ENCODE data around the gene TAS1R1. TPM values are rescaled to one million over a fixed set of nuclear protein-coding genes. Genes with fewer than 3 reads are reported as not detected.

The TAS1R1 gene
- total RNA-seq, 6 experiments from 2014 or later: 0.26 TPM; not detected in 5

DNA sequence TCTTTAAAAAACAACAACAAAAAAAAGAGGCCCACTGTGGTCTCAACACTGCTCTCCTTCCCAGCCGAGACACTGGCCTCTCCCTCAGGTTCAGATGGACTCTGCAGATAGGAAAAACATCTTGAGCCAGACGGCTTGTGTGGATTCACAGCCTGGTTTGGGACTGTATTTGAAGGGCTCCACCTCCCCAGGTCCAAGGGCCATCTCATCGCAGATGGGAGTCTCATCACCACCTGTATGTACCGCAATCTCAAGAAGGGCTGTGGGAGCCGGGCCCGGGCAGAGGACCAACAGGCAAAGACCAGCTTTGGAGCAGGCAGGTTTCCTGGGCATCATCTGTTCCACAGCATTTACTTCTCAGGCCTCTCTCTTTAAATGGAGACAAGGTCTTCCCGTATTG is 34.9 kb downstream of the TAS1R1 start:
- no peak for TF ChIP-seq POLR2A (IDR thresholded peaks at IDR 0.05)
- no peak for TF ChIP-seq CTCF (IDR thresholded peaks at IDR 0.05)
- WGBS (ENCODE audit: insufficient coverage, low coverage, low lambda C conversion rate, missing lambda C conversion rate): 59% methylated on average over 3 of the region's 7 CpGs
- intact Hi-C loops (cut with DNase I): no loop called here
- H3K27me3 ChIP-seq: no peaks in the 10 kb centered on the region
- DNase-seq: no peak
- H3K27ac ChIP-seq: no peak overlapping the region
- no peaks in the 10 kb centered on the region for H3K9me3 ChIP-seq
- no peak for ATAC-seq
- H3K4me3 ChIP-seq: no peak overlapping the region
- H3K36me3 ChIP-seq: peaks cover 0 to 65% (median 27%) of the 10 kb centered on the region in 4 donors
- H3K4me1 ChIP-seq: no peaks in the 10 kb centered on the region

- peaks cover 0 to 77% (median 37%) of the 10 kb centered on the region in 4 donors for H3K36me3 ChIP-seq
- no CpG with 5 or more reads among the region's 13 CpGs for WGBS (ENCODE audit: insufficient coverage, low coverage, low lambda C conversion rate, missing lambda C conversion rate)
- DNase-seq (no peak), ATAC-seq (peak in 3 of 4 donors; percentile 1 to 6 (median 6))
- no peaks in the 10 kb centered on the region for H3K27me3 ChIP-seq
- H3K4me3 ChIP-seq: no peak overlapping the region
- H3K27ac ChIP-seq: no peak overlapping the region
- TF ChIP-seq CTCF (IDR thresholded peaks at IDR 0.05) (no peak), POLR2A (IDR thresholded peaks at IDR 0.05) (no peak)
- intact Hi-C loops (cut with DNase I): no loop called here
- H3K4me1 ChIP-seq: peaks cover 0 to under 1% (median 0%) of the 10 kb centered on the region in 4 donors
- H3K9me3 ChIP-seq: no peaks in the 10 kb centered on the region
These were observed 36.1 kb downstream of the TAS1R1 start for GRCh38 chr1:6591222-6591621.

GRCh38 chr1:6591644-6592043 is 36.5 kb downstream of the TAS1R1 start:
- ATAC-seq: peak in 1 of 4 donors; percentile 1
- TF ChIP-seq POLR2A (IDR thresholded peaks at IDR 0.05) (no peak), CTCF (IDR thresholded peaks at IDR 0.05) (no peak)
- no peak for DNase-seq
- 80% methylated on average over 1 of the region's 6 CpGs for WGBS (ENCODE audit: insufficient coverage, low coverage, low lambda C conversion rate, missing lambda C conversion rate)
- H3K27ac ChIP-seq: no peak overlapping the region
- no peaks in the 10 kb centered on the region for H3K27me3 ChIP-seq
- intact Hi-C loops (cut with DNase I): no loop called here
- peaks cover 0 to 5% (median 0%) of the 10 kb centered on the region in 4 donors for H3K4me1 ChIP-seq
- peaks cover 0 to 81% (median 41%) of the 10 kb centered on the region in 4 donors for H3K36me3 ChIP-seq
- no peak overlapping the region for H3K4me3 ChIP-seq
- no peaks in the 10 kb centered on the region for H3K9me3 ChIP-seq

- Histone ChIP-seq H3K4me3 (no peak overlapping the region), H3K27ac (no peak overlapping the region), H3K27me3 (no peaks in the 10 kb centered on the region), H3K4me1 (peaks cover 0 to 13% (median 1%) of the 10 kb centered on the region in 4 donors), H3K9me3 (no peaks in the 10 kb centered on the region), H3K36me3 (peaks cover 0 to 89% (median 45%) of the 10 kb centered on the region in 4 donors)
- TF ChIP-seq POLR2A (IDR thresholded peaks at IDR 0.05): no peak
- no peak for TF ChIP-seq CTCF (IDR thresholded peaks at IDR 0.05)
- ATAC-seq (no peak), DNase-seq (no peak)
- intact Hi-C loops (cut with DNase I): no loop called here
- WGBS (ENCODE audit: insufficient coverage, low coverage, low lambda C conversion rate, missing lambda C conversion rate): 40% methylated on average over 1 of the region's 5 CpGs
These were observed 37.3 kb downstream of the TAS1R1 start for GRCh38 chr1:6592441-6592840.

Data from right lobe of liver (tissue), 6 donors.